NCI-H1436 treated with DMSO at 0.1 percent for 48 hours (cell line): ENCODE measurements around the gene UGT1A3.
"Not testable (repeated sequence)": the region's sequence is repeated elsewhere in the genome, so short reads cannot be mapped to it uniquely, and the experiment has no call there.

Source experiments
- DNase-seq: peaks from one replicate; lab custom pipeline; 2025; lab: John Stamatoyannopoulos, UW

Gene UGT1A3

DNA sequence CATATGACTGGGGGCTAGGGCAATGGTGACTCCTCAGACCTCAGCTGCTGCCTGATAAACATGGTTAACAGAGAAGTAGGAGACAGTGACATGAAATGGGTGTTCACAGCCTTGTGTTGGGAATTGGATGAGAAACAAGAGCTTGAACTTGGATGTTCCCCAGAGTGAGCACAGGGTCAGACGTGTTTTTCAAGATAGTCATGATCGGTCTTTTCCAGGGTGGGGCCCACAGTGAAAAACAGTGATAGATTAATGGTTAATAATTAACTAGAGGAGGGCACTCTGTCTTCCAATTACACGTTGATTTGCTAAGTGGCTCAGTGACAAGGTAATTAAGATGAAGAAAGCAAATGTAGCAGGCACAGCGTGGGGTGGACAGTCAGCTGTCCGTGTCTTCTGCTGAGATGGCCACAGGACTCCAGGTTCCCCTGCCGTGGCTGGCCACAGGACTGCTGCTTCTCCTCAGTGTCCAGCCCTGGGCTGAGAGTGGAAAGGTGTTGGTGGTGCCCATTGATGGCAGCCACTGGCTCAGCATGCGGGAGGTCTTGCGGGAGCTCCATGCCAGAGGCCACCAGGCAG is at the start of gene UGT1A3:
UGT1A3 (plus strand) TSS at position 320 of the 579 bp plus-strand sequence; CDS start at position 405, 85 bp downstream.
- no peak for DNase-seq

DNA sequence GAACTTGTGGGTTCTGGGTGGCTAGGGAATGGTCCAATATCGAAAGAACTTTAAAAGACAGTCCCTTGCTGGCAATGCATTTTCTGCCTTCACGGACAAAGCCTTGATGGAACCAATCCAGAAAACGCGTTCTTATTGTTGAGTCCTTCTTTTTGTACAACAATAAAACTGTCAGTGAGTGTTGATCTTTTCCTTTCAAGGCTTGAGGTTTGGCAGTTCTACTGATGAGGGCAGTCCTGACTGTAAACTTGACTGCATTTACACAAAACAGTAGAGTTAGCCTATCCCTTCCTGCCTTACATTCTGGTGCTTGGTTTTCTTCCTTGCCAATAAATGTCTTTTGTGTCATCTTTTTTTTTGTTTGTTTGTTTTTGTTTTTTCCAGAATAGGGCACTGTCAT is 49.6 kb upstream of the UGT1A3 start:
- DNase-seq: no peak

DNA sequence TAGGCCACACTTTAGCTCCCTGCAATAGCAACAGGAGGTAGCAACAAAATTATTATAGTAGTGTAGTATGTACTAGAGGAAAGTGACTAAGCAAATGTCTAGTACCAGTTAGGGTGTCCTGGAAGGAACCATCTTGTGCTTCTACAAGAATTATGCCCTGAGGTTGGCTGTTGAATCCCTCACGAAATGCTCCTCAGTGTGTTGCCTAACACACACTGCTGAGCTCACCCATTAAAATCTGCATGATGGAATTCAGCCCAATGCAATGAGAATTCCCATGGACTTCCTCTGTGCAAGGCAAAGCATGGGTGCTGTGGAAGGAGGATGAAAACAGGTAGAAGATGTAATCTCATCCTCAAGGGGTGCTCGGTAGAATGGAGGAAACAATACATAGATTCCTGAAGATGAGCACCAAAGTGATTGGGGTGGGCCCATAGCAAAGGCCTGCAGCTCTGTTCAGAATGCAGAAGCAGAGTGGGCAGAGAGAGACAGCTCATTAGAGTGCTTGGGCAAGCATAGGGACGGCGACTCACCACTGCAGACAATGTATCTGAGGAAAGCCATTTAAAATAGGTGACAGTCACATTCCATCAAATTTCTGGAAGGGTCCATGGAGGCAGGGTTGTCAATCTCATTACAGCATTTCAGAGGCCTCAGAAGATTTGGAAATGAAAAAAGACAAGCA is 48.3 kb upstream of the UGT1A3 start:
- no peak for DNase-seq

DNA sequence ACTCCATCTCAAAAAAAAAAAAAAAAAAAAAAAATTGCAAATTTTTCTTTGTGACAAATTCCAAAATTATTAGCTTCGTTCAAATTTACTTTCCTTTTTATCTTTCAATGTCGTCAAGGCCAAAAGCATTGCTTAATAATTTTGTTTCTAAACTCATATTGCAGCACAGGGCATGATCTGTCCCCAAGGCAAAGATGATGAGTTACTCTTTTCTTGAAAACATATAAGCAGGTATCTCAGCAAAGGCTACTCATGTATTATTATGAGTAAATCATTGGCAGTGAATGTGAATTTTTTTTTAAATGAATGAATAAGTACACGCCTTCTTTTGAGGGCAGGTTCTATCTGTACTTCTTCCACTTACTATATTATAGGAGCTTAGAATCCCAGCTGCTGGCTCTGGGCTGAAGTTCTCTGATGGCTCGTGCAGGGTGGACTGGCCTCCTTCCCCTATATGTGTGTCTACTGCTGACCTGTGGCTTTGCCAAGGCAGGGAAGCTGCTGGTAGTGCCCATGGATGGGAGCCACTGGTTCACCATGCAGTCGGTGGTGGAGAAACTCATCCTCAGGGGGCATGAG is 47.2 kb upstream of the UGT1A3 start, which contains the start of gene UGT1A7:
UGT1A7 (plus strand) TSS at position 381 of the 579 bp plus-strand sequence; CDS start at position 418, 37 bp downstream.
- no peak for DNase-seq

GRCh38 chr2:233684640-233685039 is 44.2 kb upstream of the UGT1A3 start:
- DNase-seq: no peak

DNA sequence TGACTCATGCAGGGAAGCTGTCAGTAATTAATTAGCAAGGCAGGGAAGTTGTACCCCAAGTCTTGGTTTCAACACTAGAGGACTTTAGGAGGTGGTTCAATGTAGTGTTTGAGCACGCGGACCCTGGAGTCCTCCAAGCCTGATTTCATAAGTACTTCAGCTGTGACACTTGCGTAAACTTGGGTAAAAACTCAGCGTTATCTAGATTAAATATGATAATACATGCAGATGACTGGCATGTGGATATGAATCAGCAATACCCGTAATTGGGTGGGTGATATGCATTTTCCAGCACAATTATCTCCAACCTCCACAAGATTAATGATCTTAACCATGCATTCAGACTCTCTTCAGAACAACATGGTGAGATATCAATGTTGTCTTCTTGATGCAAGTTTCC is 41.9 kb upstream of the UGT1A3 start:
- no peak for DNase-seq

DNA sequence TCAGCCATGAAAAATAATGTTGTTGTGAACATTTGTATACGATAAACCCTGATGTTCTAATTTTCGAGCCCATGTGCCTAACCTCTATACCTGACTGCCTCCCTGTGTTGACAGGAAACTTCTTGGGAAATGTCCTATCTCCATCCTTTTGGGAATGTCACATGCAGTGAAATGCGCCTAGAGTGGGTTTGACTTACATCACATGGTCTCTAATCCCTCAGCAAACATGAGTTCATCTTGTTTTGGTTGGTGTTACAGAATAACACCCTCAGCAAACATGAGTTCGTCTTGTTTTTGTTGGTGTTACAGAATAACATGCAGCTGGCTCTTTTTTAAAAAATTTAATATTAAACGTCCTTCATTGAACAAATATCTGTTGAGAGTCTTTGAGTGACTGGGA is 40.5 kb upstream of the UGT1A3 start:
- no peak for DNase-seq

DNA sequence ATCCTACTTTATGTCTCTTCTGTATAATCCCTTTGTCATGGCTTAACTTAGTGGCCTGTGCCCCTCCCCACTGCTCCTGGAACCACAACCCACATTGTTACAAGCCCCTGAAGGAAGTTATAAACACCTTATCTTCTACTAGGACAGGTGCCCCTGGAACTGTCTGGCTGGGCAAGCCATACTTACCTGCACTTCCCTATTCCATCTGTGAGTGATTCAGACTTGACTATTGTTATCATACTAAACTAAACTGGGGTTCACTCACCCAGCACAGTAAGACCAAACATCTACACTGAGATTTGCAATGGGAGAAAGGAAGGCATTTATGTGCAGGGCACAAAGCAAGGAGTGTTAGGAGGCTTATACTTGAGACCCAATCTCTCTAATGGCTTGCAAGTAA is 39.8 kb upstream of the UGT1A3 start:
- DNase-seq: no peak

- no peak for DNase-seq
These were observed 39.3 kb upstream of the UGT1A3 start for GRCh38 chr2:233689501-233689900.

DNA sequence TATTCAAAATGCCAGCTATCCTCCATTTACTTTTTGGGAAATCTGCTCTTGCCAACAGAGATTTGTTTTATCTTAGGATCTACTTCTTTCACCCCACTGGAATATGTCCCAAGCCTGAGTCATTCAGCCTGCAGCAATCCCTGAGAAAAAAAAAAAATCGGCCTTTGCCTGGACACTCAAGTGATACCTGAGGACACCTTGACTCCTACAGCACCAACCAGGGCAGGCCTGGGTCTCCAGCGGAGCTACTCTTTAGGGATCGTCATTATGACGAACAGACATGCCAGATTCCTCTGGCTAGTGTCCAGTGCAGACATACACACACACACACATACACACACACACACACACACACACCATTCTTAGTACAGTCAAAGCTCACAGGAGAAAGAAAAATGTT is 38.4 kb upstream of the UGT1A3 start:
- no peak for DNase-seq

GRCh38 chr2:233691443-233692433 is 37.1 kb upstream of the UGT1A3 start:
- no peak for DNase-seq

- DNase-seq: no peak
These were observed 36.2 kb upstream of the UGT1A3 start, which contains the start of gene UGT1A6 for GRCh38 chr2:233692648-233693047. Gene UGT1A6 (plus strand): TSS chr2:233692890. CDS start chr2:233693005, 115 bp downstream.

- no peak for DNase-seq
These were observed 34.9 kb upstream of the UGT1A3 start for GRCh38 chr2:233693963-233694362.

- DNase-seq: no peak
These were observed 30.1 kb upstream of the UGT1A3 start for GRCh38 chr2:233698740-233699139.

GRCh38 chr2:233699424-233700027 is 29.3 kb upstream of the UGT1A3 start:
- no peak for DNase-seq

- no peak for DNase-seq
These were observed 28.7 kb upstream of the UGT1A3 start for GRCh38 chr2:233700028-233700635.

DNA sequence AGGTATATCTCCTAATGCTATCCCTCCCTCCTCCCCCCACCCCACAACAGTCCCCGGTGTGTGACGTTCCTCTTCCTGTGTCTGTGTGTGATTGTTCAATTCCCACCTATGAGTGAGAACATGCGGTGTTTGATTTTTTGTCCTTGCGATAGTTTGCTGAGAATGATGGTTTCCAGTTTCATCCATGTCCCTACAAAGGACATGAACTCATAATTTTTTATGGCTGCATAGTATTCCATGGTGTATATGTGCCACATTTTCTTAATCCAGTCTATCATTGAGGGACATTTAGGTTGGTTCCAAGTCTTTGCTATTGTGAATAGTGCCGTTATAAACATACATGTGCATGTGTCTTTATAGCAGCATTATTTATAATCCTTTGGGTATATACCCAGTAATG is 28.0 kb upstream of the UGT1A3 start:
- DNase-seq: not testable (repeated sequence)

- DNase-seq: no peak
These were observed 26.6 kb upstream of the UGT1A3 start for GRCh38 chr2:233702238-233702637.

- no peak for DNase-seq
These were observed 22.8 kb upstream of the UGT1A3 start for GRCh38 chr2:233705911-233706506.

DNA sequence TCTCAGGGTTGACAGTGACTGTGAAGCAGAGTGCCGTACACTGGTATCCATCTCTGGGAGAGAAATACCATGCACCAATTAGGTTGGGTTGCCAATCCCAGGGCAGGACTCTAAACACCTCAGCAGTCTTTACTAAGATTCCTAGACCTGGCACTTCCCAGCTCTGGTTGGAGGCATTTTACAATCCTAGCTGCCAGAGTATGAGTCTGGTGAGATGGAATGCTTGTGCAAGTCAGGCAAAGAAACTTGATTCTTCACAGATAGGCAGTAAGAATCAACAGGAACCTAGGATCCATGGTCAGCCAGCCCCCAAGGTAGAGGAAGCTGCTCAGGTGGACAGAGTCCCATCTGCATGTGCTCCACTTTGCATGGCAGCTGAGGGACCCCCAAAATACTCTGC is 22.1 kb upstream of the UGT1A3 start:
- no peak for DNase-seq
